ENCODE data around the gene CSNK2A1. TPM values are rescaled to one million over a fixed set of nuclear protein-coding genes. Genes with fewer than 3 reads are reported as not detected.

Gene CSNK2A1
- polyA plus RNA-seq, 1 donor from 2014 or later: 255 TPM

DNA sequence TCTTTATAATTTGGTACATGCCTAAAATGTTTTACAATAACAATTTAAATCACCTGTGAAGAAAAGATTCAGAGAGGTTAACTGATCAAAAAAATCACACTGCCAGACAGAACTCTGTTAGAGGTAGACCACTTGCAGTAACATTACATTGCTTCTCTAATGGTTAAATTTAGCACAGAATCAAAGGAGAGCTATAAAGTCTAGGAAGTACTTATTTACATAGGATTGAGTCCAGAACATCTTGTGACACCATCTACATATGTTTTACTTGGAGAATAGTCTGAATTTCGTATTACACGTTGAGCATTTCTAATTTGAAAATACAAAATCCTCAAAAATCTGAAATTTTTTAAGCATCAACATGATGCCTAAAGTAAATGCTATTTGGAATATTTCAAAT is 64.1 kb downstream of the CSNK2A1 start:
- H3K27ac ChIP-seq (ENCODE audit: low read length): no peak overlapping the region

DNA sequence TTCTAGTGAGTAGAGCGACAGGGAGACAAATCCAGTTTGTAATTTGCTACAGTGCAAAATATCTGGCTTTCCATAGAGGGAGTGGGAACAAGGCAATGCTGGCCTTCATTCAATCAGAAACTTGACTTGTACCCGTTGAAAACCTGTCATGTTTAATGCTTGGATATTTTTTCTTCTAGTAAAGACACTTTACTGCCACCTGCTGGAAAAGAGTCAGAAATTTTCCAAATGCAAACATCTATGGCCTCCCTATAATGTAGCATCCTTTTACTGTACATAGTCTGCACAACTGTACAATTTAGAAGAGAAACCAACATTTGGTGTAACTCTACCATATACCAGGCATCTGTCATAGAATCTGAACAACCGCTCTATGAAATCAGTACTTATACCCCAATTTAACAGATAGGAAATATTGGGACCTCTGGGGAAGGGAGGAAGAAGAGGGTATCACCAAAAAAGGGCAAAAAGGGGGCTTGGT is 64.6 kb downstream of the CSNK2A1 start:
- no peaks in the 10 kb centered on the region for H3K9me2 ChIP-seq (ENCODE audit: insufficient read depth, low read length)
- H3K9me3 ChIP-seq (ENCODE audit: low read length): no peaks in the 10 kb centered on the region
- no peak overlapping the region for H3K27ac ChIP-seq (ENCODE audit: low read length)
- no peak overlapping the region for H3K4me3 ChIP-seq (ENCODE audit: low read length)
- H3K4me2 ChIP-seq (ENCODE audit: low read length): no peak overlapping the region
- H3F3A ChIP-seq (ENCODE audit: insufficient read depth, low read length, poor library complexity, severe bottlenecking): no peaks in the 10 kb centered on the region
- H3K27me3 ChIP-seq (ENCODE audit: insufficient read depth, low read depth, low read length): no peaks in the 10 kb centered on the region
- H3K79me2 ChIP-seq (replicated peaks; ENCODE audit: insufficient read depth, low read length): no peaks in the 10 kb centered on the region
- TF ChIP-seq SMC3 (conservative IDR thresholded peaks at IDR 0.05; ENCODE audit: poor library complexity) (peak; percentile 84), RAD21 (conservative IDR thresholded peaks at IDR 0.05) (peak; percentile 77)
- TF ChIP-seq, protein P1, sequence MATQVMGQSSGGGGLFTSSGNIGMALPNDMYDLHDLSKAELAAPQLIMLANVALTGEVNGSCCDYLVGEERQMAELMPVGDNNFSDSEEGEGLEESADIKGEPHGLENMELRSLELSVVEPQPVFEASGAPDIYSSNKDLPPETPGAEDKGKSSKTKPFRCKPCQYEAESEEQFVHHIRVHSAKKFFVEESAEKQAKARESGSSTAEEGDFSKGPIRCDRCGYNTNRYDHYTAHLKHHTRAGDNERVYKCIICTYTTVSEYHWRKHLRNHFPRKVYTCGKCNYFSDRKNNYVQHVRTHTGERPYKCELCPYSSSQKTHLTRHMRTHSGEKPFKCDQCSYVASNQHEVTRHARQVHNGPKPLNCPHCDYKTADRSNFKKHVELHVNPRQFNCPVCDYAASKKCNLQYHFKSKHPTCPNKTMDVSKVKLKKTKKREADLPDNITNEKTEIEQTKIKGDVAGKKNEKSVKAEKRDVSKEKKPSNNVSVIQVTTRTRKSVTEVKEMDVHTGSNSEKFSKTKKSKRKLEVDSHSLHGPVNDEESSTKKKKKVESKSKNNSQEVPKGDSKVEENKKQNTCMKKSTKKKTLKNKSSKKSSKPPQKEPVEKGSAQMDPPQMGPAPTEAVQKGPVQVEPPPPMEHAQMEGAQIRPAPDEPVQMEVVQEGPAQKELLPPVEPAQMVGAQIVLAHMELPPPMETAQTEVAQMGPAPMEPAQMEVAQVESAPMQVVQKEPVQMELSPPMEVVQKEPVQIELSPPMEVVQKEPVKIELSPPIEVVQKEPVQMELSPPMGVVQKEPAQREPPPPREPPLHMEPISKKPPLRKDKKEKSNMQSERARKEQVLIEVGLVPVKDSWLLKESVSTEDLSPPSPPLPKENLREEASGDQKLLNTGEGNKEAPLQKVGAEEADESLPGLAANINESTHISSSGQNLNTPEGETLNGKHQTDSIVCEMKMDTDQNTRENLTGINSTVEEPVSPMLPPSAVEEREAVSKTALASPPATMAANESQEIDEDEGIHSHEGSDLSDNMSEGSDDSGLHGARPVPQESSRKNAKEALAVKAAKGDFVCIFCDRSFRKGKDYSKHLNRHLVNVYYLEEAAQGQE (IDR thresholded peaks at IDR 0.05; ENCODE audit: borderline replicate concordance): no peak
- TF ChIP-seq, protein P2, sequence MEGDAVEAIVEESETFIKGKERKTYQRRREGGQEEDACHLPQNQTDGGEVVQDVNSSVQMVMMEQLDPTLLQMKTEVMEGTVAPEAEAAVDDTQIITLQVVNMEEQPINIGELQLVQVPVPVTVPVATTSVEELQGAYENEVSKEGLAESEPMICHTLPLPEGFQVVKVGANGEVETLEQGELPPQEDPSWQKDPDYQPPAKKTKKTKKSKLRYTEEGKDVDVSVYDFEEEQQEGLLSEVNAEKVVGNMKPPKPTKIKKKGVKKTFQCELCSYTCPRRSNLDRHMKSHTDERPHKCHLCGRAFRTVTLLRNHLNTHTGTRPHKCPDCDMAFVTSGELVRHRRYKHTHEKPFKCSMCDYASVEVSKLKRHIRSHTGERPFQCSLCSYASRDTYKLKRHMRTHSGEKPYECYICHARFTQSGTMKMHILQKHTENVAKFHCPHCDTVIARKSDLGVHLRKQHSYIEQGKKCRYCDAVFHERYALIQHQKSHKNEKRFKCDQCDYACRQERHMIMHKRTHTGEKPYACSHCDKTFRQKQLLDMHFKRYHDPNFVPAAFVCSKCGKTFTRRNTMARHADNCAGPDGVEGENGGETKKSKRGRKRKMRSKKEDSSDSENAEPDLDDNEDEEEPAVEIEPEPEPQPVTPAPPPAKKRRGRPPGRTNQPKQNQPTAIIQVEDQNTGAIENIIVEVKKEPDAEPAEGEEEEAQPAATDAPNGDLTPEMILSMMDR (IDR thresholded peaks at IDR 0.05; ENCODE audit: poor library complexity, severe bottlenecking): peak; percentile 81
- H2AFZ ChIP-seq (ENCODE audit: low read depth, low read length): no peak overlapping the region
- no peak overlapping the region for H3K9ac ChIP-seq (ENCODE audit: low read length)
- no peaks in the 10 kb centered on the region for H4K20me1 ChIP-seq (ENCODE audit: insufficient read depth)
- peaks cover 11% of the 10 kb centered on the region for H3K36me3 ChIP-seq (ENCODE audit: insufficient read depth, low read length)

More for the DNA sequence above, 64.1 kb downstream of the CSNK2A1 start:
- no peaks in the 10 kb centered on the region for H3K9me3 ChIP-seq (ENCODE audit: low read length)
- H3K27me3 ChIP-seq (ENCODE audit: insufficient read depth, low read depth, low read length): no peaks in the 10 kb centered on the region
- H3K9me2 ChIP-seq (ENCODE audit: insufficient read depth, low read length): no peaks in the 10 kb centered on the region
- no peaks in the 10 kb centered on the region for H3F3A ChIP-seq (ENCODE audit: insufficient read depth, low read length, poor library complexity, severe bottlenecking)
- no peak overlapping the region for H3K9ac ChIP-seq (ENCODE audit: low read length)
- no peak overlapping the region for H3K4me3 ChIP-seq (ENCODE audit: low read length)
- H3K36me3 ChIP-seq (ENCODE audit: insufficient read depth, low read length): peaks cover 11% of the 10 kb centered on the region
- no peak overlapping the region for H3K4me2 ChIP-seq (ENCODE audit: low read length)
- no peaks in the 10 kb centered on the region for H4K20me1 ChIP-seq (ENCODE audit: insufficient read depth)
- no peaks in the 10 kb centered on the region for H3K79me2 ChIP-seq (replicated peaks; ENCODE audit: insufficient read depth, low read length)
- no peak for TF ChIP-seq TAF1 (IDR thresholded peaks at IDR 0.05; ENCODE audit: low read depth)
- TF ChIP-seq EZH2 (IDR thresholded peaks at IDR 0.05; ENCODE audit: borderline replicate concordance, insufficient read depth, low read length, poor library complexity, severe bottlenecking): no peak
- TF ChIP-seq POLR2AphosphoS5 (IDR thresholded peaks at IDR 0.05): no peak
- TF ChIP-seq, protein P2 (IDR thresholded peaks at IDR 0.05; ENCODE audit: poor library complexity, severe bottlenecking): no peak
- no peak for TF ChIP-seq SMC3 (conservative IDR thresholded peaks at IDR 0.05; ENCODE audit: poor library complexity)
- no peak for TF ChIP-seq EP300 (conservative IDR thresholded peaks at IDR 0.05; ENCODE audit: poor library complexity, severe bottlenecking)
- TF ChIP-seq, protein P1 (IDR thresholded peaks at IDR 0.05; ENCODE audit: borderline replicate concordance): no peak
- TF ChIP-seq MXI1 (conservative IDR thresholded peaks at IDR 0.05; ENCODE audit: poor library complexity, severe bottlenecking): no peak
- TF ChIP-seq RAD21 (conservative IDR thresholded peaks at IDR 0.05): no peak
- H2AFZ ChIP-seq (ENCODE audit: low read depth, low read length): no peak overlapping the region
